Nucleus accumbens (tissue), 56 donors: Measurements from ENCODE around the gene ADGRV1.
"Not testable (repeated sequence)": the region's sequence is repeated elsewhere in the genome, so short reads cannot be mapped to it uniquely, and the experiment has no call there.

Experiments used
- DNase-seq, 56 donors: peaks; one replicate each; lab custom pipeline; 2025; lab: John Stamatoyannopoulos, UW

The ADGRV1 gene

GRCh38 chr5:90803381-90803780 lies 244.8 kb downstream of the ADGRV1 start:
- no peak for DNase-seq

- no peak for DNase-seq
Measured at GRCh38 chr5:90803876-90804275, 245.3 kb downstream of the ADGRV1 start.

GRCh38 chr5:90807496-90807895 lies 248.9 kb downstream of the ADGRV1 start:
- no peak for DNase-seq

- DNase-seq, result no peak
Measured at GRCh38 chr5:90809311-90810056, 250.9 kb downstream of the ADGRV1 start.

GRCh38 chr5:90810211-90810610 lies 251.6 kb downstream of the ADGRV1 start:
- DNase-seq, result no peak

- no peak for DNase-seq
Measured at GRCh38 chr5:90813392-90813791, 254.8 kb downstream of the ADGRV1 start.

- not testable (repeated sequence) for DNase-seq
Measured at GRCh38 chr5:90822062-90822461, 263.5 kb downstream of the ADGRV1 start.

GRCh38 chr5:90824436-90824835 lies 265.8 kb downstream of the ADGRV1 start:
- no peak for DNase-seq

- no peak for DNase-seq
Measured at GRCh38 chr5:90830058-90830457, 271.5 kb downstream of the ADGRV1 start.

- no peak for DNase-seq
Measured at GRCh38 chr5:90833753-90834152, 275.2 kb downstream of the ADGRV1 start.

GRCh38 chr5:90834711-90835110 lies 276.1 kb downstream of the ADGRV1 start:
- DNase-seq, result no peak

- no peak for DNase-seq
Measured at GRCh38 chr5:90843443-90843842, 284.8 kb downstream of the ADGRV1 start.

- no peak for DNase-seq
Measured at GRCh38 chr5:90844931-90845330, 286.3 kb downstream of the ADGRV1 start.

- no peak for DNase-seq
Measured at GRCh38 chr5:90845723-90846554, 287.3 kb downstream of the ADGRV1 start.

GRCh38 chr5:90847606-90848005 lies 289.0 kb downstream of the ADGRV1 start:
- peak in 1 of 56 donors; percentile 0 for DNase-seq

GRCh38 chr5:90849939-90850338 lies 291.3 kb downstream of the ADGRV1 start:
- DNase-seq, result no peak

- no peak for DNase-seq
Measured at GRCh38 chr5:90852531-90852930, 293.9 kb downstream of the ADGRV1 start.

- no peak for DNase-seq
Measured at GRCh38 chr5:90853750-90854149, 295.2 kb downstream of the ADGRV1 start.

GRCh38 chr5:90854169-90854568 lies 295.6 kb downstream of the ADGRV1 start:
- no peak for DNase-seq

- DNase-seq, result no peak
Measured at GRCh38 chr5:90855296-90856010, 296.9 kb downstream of the ADGRV1 start.
